Prostate gland (tissue), 2 donors: ENCODE results near the gene STK11. TPM values are rescaled to one million over a fixed set of nuclear protein-coding genes. Genes with fewer than 3 reads are reported as not detected.

Source experiments
- DNase-seq: peaks from one replicate; pipeline ENCODE4 v3.0.0-alpha.2; 2019; ENCODE audit warnings: low spot score
- H3K27ac ChIP-seq, 2 donors: fragments of 200-600 bp; sonication (generic); 2 replicates each; pipeline ENCODE4 v1.5.1; 2017 to 2019
- H3K27me3 ChIP-seq: fragments of 200-600 bp; sonication (generic); replicated peaks from 2 replicates; pipeline ENCODE4 v1.5.1; 2019; ENCODE audit not compliant: insufficient read depth
- H3K36me3 ChIP-seq, 2 donors: fragments of 200-600 bp; sonication (generic); 1 replicate in 1 of 2; 2 replicates in 1 of 2; pipeline versions ENCODE4 v1.5.1 to v1.8.1; 2017 to 2019
- H3K4me1 ChIP-seq: fragments of 200-600 bp; sonication (generic); replicated peaks from 2 replicates; pipeline ENCODE4 v1.5.1; 2019
- H3K4me3 ChIP-seq, 2 donors: fragments of 200-600 bp; sonication (generic); 2 replicates each; pipeline ENCODE4 v1.5.1; 2017 to 2019
- H3K9me3 ChIP-seq: fragments of 200-600 bp; sonication (generic); 2 replicates; pipeline ENCODE4 v1.5.1; 2017
- POLR2A ChIP-seq: fragments of 450-650 bp; IDR thresholded peaks from one replicate; pipeline ENCODE4 v1.6.1; 2016; ENCODE audit warnings: antibody characterized with exemption, mild to moderate bottlenecking
- POLR2AphosphoS5 ChIP-seq: sonication (generic); formaldehyde crosslinking; IDR thresholded peaks from one replicate; pipeline ENCODE4 v1.6.1; 2017; ENCODE audit warnings: antibody characterized with exemption
- WGBS: methylation state at CpG from one replicate; pipeline ENCODE4 v1.1.5; 2018; 5-methylcytosine and 5-hydroxymethylcytosine counted together
- intact Hi-C: fragments of 100-400 bp; cut with DNase I; formaldehyde crosslinking; loops from one replicate; pipeline ENCODE4 v1.14.2; 2022
- total RNA-seq, 2 donors: library from RNA; depleted of rRNA; stranded (reverse); fragments of >200 nt; gene quantifications; one replicate each; pipeline ENCODE4 v1.1.0, GENCODE V29; 2016
- TF ChIP-seq, protein P1 (sequence below), 4 experiments: fragments of 200-600 bp in 2 of 4; fragments of 450-650 bp in 2 of 4; sonication (generic) in 2 of 4; IDR thresholded peaks; 1 replicate in 3 of 4; 2 replicates in 1 of 4; pipeline ENCODE4 v1.5.1; 2016 to 2019; ENCODE audit warnings: antibody characterized with exemption in 4 of 4, mild to moderate bottlenecking in 2 of 4, moderate library complexity in 2 of 4

STK11 gene, protein sequence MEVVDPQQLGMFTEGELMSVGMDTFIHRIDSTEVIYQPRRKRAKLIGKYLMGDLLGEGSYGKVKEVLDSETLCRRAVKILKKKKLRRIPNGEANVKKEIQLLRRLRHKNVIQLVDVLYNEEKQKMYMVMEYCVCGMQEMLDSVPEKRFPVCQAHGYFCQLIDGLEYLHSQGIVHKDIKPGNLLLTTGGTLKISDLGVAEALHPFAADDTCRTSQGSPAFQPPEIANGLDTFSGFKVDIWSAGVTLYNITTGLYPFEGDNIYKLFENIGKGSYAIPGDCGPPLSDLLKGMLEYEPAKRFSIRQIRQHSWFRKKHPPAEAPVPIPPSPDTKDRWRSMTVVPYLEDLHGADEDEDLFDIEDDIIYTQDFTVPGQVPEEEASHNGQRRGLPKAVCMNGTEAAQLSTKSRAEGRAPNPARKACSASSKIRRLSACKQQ
- 100 to 1,000 TPM in 1 of 2 donors, 10 to 100 TPM in 1; 75.1 to 157 TPM for total RNA-seq

DNA sequence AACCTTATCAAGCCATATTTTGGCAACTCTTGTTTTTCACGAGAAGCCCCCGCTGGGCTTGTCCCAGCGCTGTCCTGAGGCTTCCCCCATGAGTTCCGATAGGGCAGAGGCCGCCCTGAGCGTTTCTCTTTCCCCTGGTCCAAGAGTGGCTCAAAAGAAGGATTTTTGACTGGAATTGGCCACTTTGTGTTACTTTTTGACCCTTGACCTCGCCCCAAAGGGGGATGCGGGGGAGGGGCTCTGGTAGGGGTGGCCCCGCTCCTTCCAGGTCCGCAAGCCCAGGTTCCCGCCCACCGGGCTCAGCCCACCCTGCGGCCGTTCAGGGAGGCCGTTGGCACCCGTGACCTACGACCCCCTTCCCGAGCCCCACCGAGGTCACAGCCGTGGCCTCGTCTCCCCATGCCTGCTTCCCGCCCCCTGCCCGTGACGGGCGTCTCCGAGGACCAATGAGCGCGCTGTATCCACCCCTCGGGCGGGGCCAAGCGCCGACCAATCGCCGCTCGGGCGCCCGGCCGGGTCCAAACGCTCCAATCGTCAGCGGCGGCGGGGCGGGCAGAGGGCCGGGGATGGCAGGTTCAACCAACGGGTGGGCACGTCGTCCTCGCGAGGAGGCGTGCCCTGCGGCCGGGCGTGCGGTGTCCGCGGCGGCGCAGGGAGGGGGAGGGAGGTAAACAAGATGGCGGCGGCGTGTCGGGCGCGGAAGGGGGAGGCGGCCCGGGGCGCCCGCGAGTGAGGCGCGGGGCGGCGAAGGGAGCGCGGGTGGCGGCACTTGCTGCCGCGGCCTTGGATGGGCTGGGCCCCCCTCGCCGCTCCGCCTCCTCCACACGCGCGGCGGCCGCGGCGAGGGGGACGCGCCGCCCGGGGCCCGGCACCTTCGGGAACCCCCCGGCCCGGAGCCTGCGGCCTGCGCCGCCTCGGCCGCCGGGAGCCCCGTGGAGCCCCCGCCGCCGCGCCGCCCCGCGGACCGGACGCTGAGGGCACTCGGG is at the start of gene STK11:
STK11 (plus strand) TSS at position 665 of the 986 bp plus-strand sequence. CDS start 1,136 bp downstream, outside the sequence.
- Histone ChIP-seq H3K4me3 (peak within 1 kb of the TSS; percentile 61 to 68), H3K36me3 (no peaks in the 10 kb centered on the region), H3K9me3 (no peaks in the 10 kb centered on the region), H3K4me1 (peaks cover 10% of the 10 kb centered on the region), H3K27ac (peak within 1 kb of the TSS; percentile 71 to 79), H3K27me3 (no peaks in the 10 kb centered on the region)
- peak; percentile 98 for DNase-seq
- TF ChIP-seq POLR2A (peak; percentile 88), POLR2AphosphoS5 (peak; percentile 90)
- TF ChIP-seq, protein P1, sequence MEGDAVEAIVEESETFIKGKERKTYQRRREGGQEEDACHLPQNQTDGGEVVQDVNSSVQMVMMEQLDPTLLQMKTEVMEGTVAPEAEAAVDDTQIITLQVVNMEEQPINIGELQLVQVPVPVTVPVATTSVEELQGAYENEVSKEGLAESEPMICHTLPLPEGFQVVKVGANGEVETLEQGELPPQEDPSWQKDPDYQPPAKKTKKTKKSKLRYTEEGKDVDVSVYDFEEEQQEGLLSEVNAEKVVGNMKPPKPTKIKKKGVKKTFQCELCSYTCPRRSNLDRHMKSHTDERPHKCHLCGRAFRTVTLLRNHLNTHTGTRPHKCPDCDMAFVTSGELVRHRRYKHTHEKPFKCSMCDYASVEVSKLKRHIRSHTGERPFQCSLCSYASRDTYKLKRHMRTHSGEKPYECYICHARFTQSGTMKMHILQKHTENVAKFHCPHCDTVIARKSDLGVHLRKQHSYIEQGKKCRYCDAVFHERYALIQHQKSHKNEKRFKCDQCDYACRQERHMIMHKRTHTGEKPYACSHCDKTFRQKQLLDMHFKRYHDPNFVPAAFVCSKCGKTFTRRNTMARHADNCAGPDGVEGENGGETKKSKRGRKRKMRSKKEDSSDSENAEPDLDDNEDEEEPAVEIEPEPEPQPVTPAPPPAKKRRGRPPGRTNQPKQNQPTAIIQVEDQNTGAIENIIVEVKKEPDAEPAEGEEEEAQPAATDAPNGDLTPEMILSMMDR (IDR thresholded peaks at IDR 0.05), result peak in 2 of 4 experiments; percentile 7 to 10
- 7% methylated on average over 64 of the region's 114 CpGs for WGBS
- intact Hi-C loops, result no loop called here

DNA sequence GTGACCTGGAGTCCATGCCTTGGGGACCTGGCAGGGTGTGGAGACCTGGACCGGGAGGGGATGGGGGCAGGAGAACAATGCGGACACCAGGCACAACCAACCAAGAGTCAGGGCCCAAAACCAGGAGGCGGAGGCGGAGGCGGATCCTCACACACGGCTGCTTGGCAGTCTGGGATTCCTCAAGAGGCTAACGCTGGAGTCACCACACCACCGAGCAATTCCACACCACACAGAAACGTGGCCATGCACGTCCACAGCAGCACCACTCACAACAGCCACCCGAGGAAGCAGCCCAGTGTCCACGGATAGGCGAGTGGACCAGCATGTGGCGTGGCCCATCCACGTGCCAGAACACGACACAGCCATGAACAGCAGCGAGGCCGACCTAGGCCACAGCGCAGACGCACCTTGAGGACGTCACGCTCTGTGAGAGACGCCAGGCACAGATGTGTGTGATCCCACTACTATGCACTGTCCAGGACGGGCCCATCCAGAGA is 49.2 kb upstream of the STK11 start:
- intact Hi-C loops, result no loop called here
- Histone ChIP-seq H3K9me3 (no peaks in the 10 kb centered on the region), H3K27ac (peak overlapping the region in 1 of 2 donors; percentile 80), H3K4me1 (peaks cover 9% of the 10 kb centered on the region), H3K4me3 (no peak overlapping the region), H3K27me3 (no peaks in the 10 kb centered on the region), H3K36me3 (no peaks in the 10 kb centered on the region)
- TF ChIP-seq, protein P1 (IDR thresholded peaks at IDR 0.05), result no peak
- TF ChIP-seq POLR2A, result no peak
- no peak for TF ChIP-seq POLR2AphosphoS5
- DNase-seq, result no peak
- 83% methylated on average over 24 of the region's 24 CpGs for WGBS

DNA sequence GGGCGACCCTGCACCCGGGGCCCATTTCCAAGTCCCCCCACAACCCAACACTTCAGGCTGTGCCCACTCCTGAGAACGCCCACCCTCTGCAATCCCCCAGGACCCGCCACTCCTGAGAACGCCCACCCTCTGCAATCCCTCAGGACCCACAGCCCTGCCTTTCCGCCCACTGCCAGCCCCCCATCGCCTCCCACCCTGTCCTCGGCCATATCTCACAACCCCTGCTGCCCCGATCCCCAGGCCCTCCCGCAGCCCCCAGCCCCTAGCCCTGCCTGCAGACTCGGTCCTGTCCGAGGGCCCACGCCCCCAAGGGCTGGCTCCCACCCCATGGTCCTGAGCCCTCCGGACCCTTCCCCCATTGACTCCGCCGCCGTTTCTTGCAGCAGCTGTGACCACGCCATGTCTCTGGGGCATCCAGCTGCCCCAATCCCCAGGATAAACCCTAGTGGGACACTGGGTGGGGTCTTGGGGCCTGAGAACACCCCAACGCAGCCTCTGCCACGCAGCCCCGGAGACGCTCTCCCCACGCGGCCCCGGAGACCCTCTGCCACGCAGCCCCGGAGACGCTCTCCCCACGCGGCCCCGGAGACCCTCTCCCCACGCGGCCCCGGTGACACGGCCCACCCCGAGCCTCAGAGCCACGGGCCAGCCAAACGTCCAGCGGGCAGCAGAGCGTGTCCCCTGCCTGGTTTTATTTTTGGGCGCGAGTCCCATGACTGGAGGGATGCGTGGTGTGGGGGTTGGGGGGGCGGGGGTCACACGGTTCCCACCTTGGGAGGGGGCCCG is 48.6 kb upstream of the STK11 start:
- intact Hi-C loops, result no loop called here
- DNase-seq, result no peak
- whole genome bisulfite sequencing, result 88% methylated on average over 46 of the region's 46 CpGs
- TF ChIP-seq POLR2A (no peak), POLR2AphosphoS5 (no peak)
- TF ChIP-seq, protein P1 (IDR thresholded peaks at IDR 0.05), result no peak
- Histone ChIP-seq H3K27ac (no peak overlapping the region), H3K27me3 (no peaks in the 10 kb centered on the region), H3K9me3 (no peaks in the 10 kb centered on the region), H3K4me3 (no peak overlapping the region), H3K4me1 (peaks cover 9% of the 10 kb centered on the region), H3K36me3 (no peaks in the 10 kb centered on the region)
